Measurements from ENCODE around the gene DHRS4L2.

DNA sequence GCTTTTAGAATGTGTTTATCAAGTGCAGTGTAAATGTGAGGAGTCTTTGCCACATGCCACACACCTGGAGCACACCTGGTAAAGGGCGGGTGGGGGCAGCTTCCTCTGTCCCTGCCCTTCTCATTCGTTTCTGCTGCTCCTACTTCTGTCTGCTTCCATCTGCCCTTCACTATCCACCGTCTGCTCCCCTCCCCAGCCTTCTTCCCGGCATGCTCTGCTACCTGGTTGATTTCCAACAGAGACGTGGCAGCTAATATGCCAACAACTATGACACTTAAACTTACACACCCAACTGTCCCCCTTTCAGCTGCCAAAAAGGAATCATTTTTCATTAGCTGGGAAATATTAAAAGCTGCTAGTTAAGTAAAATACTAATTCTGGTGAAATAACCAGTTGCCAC, 54.0 kb downstream of the DHRS4L2 start:
- TF ChIP-seq, protein P1, sequence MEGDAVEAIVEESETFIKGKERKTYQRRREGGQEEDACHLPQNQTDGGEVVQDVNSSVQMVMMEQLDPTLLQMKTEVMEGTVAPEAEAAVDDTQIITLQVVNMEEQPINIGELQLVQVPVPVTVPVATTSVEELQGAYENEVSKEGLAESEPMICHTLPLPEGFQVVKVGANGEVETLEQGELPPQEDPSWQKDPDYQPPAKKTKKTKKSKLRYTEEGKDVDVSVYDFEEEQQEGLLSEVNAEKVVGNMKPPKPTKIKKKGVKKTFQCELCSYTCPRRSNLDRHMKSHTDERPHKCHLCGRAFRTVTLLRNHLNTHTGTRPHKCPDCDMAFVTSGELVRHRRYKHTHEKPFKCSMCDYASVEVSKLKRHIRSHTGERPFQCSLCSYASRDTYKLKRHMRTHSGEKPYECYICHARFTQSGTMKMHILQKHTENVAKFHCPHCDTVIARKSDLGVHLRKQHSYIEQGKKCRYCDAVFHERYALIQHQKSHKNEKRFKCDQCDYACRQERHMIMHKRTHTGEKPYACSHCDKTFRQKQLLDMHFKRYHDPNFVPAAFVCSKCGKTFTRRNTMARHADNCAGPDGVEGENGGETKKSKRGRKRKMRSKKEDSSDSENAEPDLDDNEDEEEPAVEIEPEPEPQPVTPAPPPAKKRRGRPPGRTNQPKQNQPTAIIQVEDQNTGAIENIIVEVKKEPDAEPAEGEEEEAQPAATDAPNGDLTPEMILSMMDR (IDR thresholded peaks at IDR 0.05) = no peak
- TF ChIP-seq POLR2A (IDR thresholded peaks at IDR 0.05) (no peak), EP300 (IDR thresholded peaks at IDR 0.05) (no peak), POLR2AphosphoS5 (IDR thresholded peaks at IDR 0.05) (no peak)

All from sigmoid colon (tissue), 4 donors.